H1 (cell line): ENCODE data around the gene GCNA. TPM values are rescaled to one million over a fixed set of nuclear protein-coding genes. Genes with fewer than 3 reads are reported as not detected.

Experiments used
- CTCF ChIA-PET: fragments of 300-600 bp; sonication (Branson Sonifier 250); formaldehyde crosslinking; loops from one replicate; lab custom pipeline; 2021; ENCODE audit not compliant: partially characterized antibody; lab: Charles Lee
- POLR2A ChIA-PET: fragments of 300-600 bp; sonication (Branson Sonifier 250); formaldehyde crosslinking; loops from one replicate; lab custom pipeline; 2021; ENCODE audit warnings: inconsistent platforms; ENCODE audit not compliant: partially characterized antibody; lab: Charles Lee
- DNase-seq, 2 experiments: peaks; one replicate each; pipeline versions ENCODE4 v3.0.0 to v3.0.0-alpha.2; 2010 to 2022; ENCODE audit warnings: low spot score in 2 of 2, low read depth in 1 of 2, mixed read lengths in 1 of 2
- FAIRE-seq: peaks from 2 replicates; lab custom pipeline; 2011; peaks lifted over from hg19 to GRCh38; lab: Jason Lieb, UNC
- H2AFZ ChIP-seq: 2 replicates; pipeline ENCODE4 v1.8.1; 2012; ENCODE audit warnings: low read length, inconsistent platforms
- H2AK5ac ChIP-seq: 2 replicates; pipeline ENCODE4 v1.6.1; 2013; ENCODE audit warnings: low read depth, low read length
- H2BK120ac ChIP-seq: replicated peaks from 2 replicates; pipeline ENCODE3; 2013; ENCODE audit warnings: low read depth, low read length, inconsistent platforms
- H2BK12ac ChIP-seq: 2 replicates; pipeline ENCODE4 v1.6.1; 2013; ENCODE audit warnings: low read depth, low read length
- H2BK15ac ChIP-seq: 2 replicates; pipeline ENCODE4 v1.6.1; 2013; ENCODE audit warnings: low read length
- H2BK20ac ChIP-seq: 2 replicates; pipeline ENCODE4 v1.6.1; 2013; ENCODE audit warnings: low read length
- H2BK5ac ChIP-seq: 2 replicates; pipeline ENCODE4 v1.6.1; 2013; ENCODE audit warnings: low read depth, low read length
- H3K14ac ChIP-seq: 2 replicates; pipeline ENCODE4 v1.6.1; 2013; ENCODE audit warnings: inconsistent platforms; ENCODE audit not compliant: insufficient read length
- H3K18ac ChIP-seq: 2 replicates; pipeline ENCODE4 v1.6.1; 2013; ENCODE audit warnings: low read length; ENCODE audit errors: extremely low read depth
- H3K23ac ChIP-seq: 2 replicates; pipeline ENCODE4 v1.6.1; 2013; ENCODE audit warnings: inconsistent platforms; ENCODE audit not compliant: insufficient read length
- H3K23me2 ChIP-seq: 2 replicates; pipeline ENCODE4 v1.6.1; 2013; ENCODE audit warnings: low read depth, low read length
- H3K27ac ChIP-seq: 2 replicates; pipeline ENCODE4 v1.6.1; 2011; ENCODE audit warnings: low read depth, low read length, inconsistent platforms
- H3K27me3 ChIP-seq, 4 experiments: replicated peaks in 1 of 4; 1 replicate in 1 of 4; 2 replicates in 3 of 4; pipeline versions ENCODE4 v1.6.1 to v1.8.1; 2011 to 2013; ENCODE audit warnings: low read length in 3 of 4, mild to moderate bottlenecking in 3 of 4, inconsistent platforms in 2 of 4, mixed read lengths in 2 of 4, moderate library complexity in 1 of 4; ENCODE audit not compliant: control insufficient read depth in 3 of 4, insufficient read depth in 3 of 4; ENCODE audit errors: extremely low read depth in 1 of 4
- H3K36me3 ChIP-seq, 4 experiments: 2 replicates each; pipeline versions ENCODE4 v1.6.1 to v1.8.1; 2011 to 2013; ENCODE audit warnings: mild to moderate bottlenecking in 4 of 4, low read length in 3 of 4, moderate library complexity in 2 of 4, control low read depth in 1 of 4, inconsistent platforms in 1 of 4; ENCODE audit not compliant: insufficient read depth in 4 of 4, control insufficient read depth in 2 of 4
- H3K4ac ChIP-seq: replicated peaks from 2 replicates; pipeline ENCODE3; 2013; ENCODE audit warnings: low read length, low read depth, mixed read lengths, inconsistent platforms; ENCODE audit not compliant: insufficient read length
- H3K4me1 ChIP-seq, 4 experiments: replicated peaks in 1 of 4; 1 replicate in 1 of 4; 2 replicates in 3 of 4; pipeline versions ENCODE4 v1.6.1 to v1.8.1; 2011 to 2013; ENCODE audit warnings: low read length in 3 of 4, inconsistent platforms in 2 of 4, mixed read lengths in 1 of 4; ENCODE audit not compliant: insufficient read depth in 4 of 4, control insufficient read depth in 3 of 4
- H3K4me2 ChIP-seq, 2 experiments: 2 replicates each; pipeline versions ENCODE4 v1.6.1 to v1.8.1; 2011 to 2013; ENCODE audit warnings: low read depth in 2 of 2, low read length in 2 of 2, control low read depth in 1 of 2, inconsistent platforms in 1 of 2, mild to moderate bottlenecking in 1 of 2; ENCODE audit not compliant: insufficient read depth in 1 of 2
- H3K4me3 ChIP-seq, 4 experiments: fragments of 200-600, 300-600 bp in 1 of 4; sonication (generic), shearing (Covaris generic), sonication (Bioruptor Twin) in 1 of 4; 2 replicates each; pipeline versions ENCODE4 v1.5.1 to v1.8.1; 2011 to 2016; ENCODE audit warnings: low read length in 4 of 4, low read depth in 3 of 4, control low read depth in 2 of 4, inconsistent platforms in 2 of 4, mild to moderate bottlenecking in 2 of 4, mixed read lengths in 1 of 4, moderate library complexity in 1 of 4; ENCODE audit not compliant: insufficient read depth in 2 of 4; ENCODE audit errors: extremely low read depth in 1 of 4
- H3K56ac ChIP-seq: replicated peaks from 2 replicates; pipeline ENCODE3; 2013; ENCODE audit warnings: low read depth, mild to moderate bottlenecking, mixed read lengths, low read length, inconsistent platforms; ENCODE audit not compliant: insufficient read length
- H3K79me1 ChIP-seq: 2 replicates; pipeline ENCODE4 v1.6.1; 2013; ENCODE audit warnings: low read depth, low read length, control low read depth
- H3K79me2 ChIP-seq, 2 experiments: 2 replicates each; pipeline versions ENCODE4 v1.6.1 to v1.8.1; 2012 to 2013; ENCODE audit warnings: low read length in 2 of 2, mild to moderate bottlenecking in 2 of 2, inconsistent platforms in 1 of 2; ENCODE audit not compliant: insufficient read depth in 2 of 2, control insufficient read depth in 1 of 2
- H3K9ac ChIP-seq, 4 experiments: replicated peaks in 1 of 4; 1 replicate in 1 of 4; 2 replicates in 3 of 4; pipeline versions ENCODE4 v1.6.1 to v1.8.1; 2011 to 2013; ENCODE audit warnings: low read depth in 3 of 4, low read length in 3 of 4, control low read depth in 2 of 4, mild to moderate bottlenecking in 2 of 4, moderate library complexity in 2 of 4, inconsistent platforms in 1 of 4; ENCODE audit errors: extremely low read depth in 1 of 4
- H3K9me3 ChIP-seq, 2 experiments: 2 replicates each; pipeline versions ENCODE4 v1.6.1 to v1.8.1; 2012 to 2013; ENCODE audit warnings: mild to moderate bottlenecking in 2 of 2, moderate library complexity in 2 of 2, control low read depth in 1 of 2, inconsistent platforms in 1 of 2, low read depth in 1 of 2, low read length in 1 of 2, mixed read lengths in 1 of 2; ENCODE audit not compliant: insufficient read depth in 2 of 2
- H4K20me1 ChIP-seq, 2 experiments: replicated peaks in 1 of 2; 2 replicates each; pipeline versions ENCODE3 to v1.8.1; 2011 to 2013; ENCODE audit warnings: inconsistent platforms in 2 of 2, low read length in 2 of 2, mild to moderate bottlenecking in 1 of 2; ENCODE audit not compliant: insufficient read depth in 2 of 2, control insufficient read depth in 1 of 2
- H4K5ac ChIP-seq: 2 replicates; pipeline ENCODE4 v1.6.1; 2013; ENCODE audit warnings: low read length, low read depth, mixed read lengths, inconsistent platforms; ENCODE audit not compliant: insufficient read length
- H4K8ac ChIP-seq: 2 replicates; pipeline ENCODE4 v1.8.0; 2013; ENCODE audit warnings: mild to moderate bottlenecking, moderate library complexity, low read length, inconsistent platforms; ENCODE audit not compliant: insufficient read depth; ENCODE audit errors: extremely low read depth
- H4K91ac ChIP-seq: replicated peaks from 2 replicates; pipeline ENCODE3; 2013; ENCODE audit warnings: low read length, mixed read lengths, inconsistent platforms; ENCODE audit not compliant: insufficient read length
- BACH1 ChIP-seq: IDR thresholded peaks from 2 replicates; pipeline ENCODE4 v1.6.1; 2012; ENCODE audit warnings: low read length, improper control_type of control experiment
- E2F6 ChIP-seq: IDR thresholded peaks from 2 replicates; pipeline ENCODE4 v1.6.1; 2012; ENCODE audit warnings: inconsistent platforms
- EGR1 ChIP-seq: IDR thresholded peaks from 2 replicates; pipeline ENCODE4 v1.6.1; 2011; ENCODE audit warnings: low read depth, low read length, borderline replicate concordance
- EP300 ChIP-seq, 2 experiments: IDR thresholded peaks; 1 replicate in 1 of 2; 2 replicates in 1 of 2; pipeline ENCODE4 v1.6.1; 2011 to 2012; ENCODE audit warnings: low read depth in 2 of 2, low read length in 2 of 2, mild to moderate bottlenecking in 2 of 2, borderline replicate concordance in 1 of 2, inconsistent platforms in 1 of 2, moderate library complexity in 1 of 2
- HDAC6 ChIP-seq: IDR thresholded peaks from one replicate; pipeline ENCODE4 v1.7.1; 2012; ENCODE audit warnings: low read depth, mild to moderate bottlenecking, inconsistent platforms, low read length, moderate library complexity
- NRF1 ChIP-seq: IDR thresholded peaks from 2 replicates; pipeline ENCODE4 v1.6.1; 2011; ENCODE audit warnings: mild to moderate bottlenecking, low read depth, low read length, improper control_type of control experiment
- POLR2A ChIP-seq, 2 experiments: IDR thresholded peaks; 1 replicate in 1 of 2; 2 replicates in 1 of 2; pipeline ENCODE4 v1.6.1; 2011; ENCODE audit warnings: low read depth in 2 of 2, low read length in 2 of 2, mild to moderate bottlenecking in 2 of 2; ENCODE audit errors: control extremely low read depth in 1 of 2
- TAF7 ChIP-seq: optimal IDR thresholded peaks from 2 replicates; pipeline ENCODE3; 2011; ENCODE audit warnings: low read depth, mild to moderate bottlenecking, inconsistent platforms, low read length, moderate library complexity, borderline replicate concordance
- WGBS, 2 experiments: shearing (Covaris generic) in 1 of 2; methylation state at CpG; one replicate each; pipeline versions ENCODE4 v1.1.6 to v1.1.7; 2013 to 2015; ENCODE audit warnings: low lambda C conversion rate in 2 of 2, mixed read lengths in 2 of 2, inconsistent platforms in 1 of 2, low coverage in 1 of 2, missing lambda C conversion rate in 1 of 2; ENCODE audit not compliant: insufficient replicate concordance in 2 of 2, insufficient coverage in 1 of 2, insufficient read length in 1 of 2; ENCODE audit errors: extremely low coverage in 1 of 2, missing lambda C conversion rate in 1 of 2; 5-methylcytosine and 5-hydroxymethylcytosine counted together
- polyA plus RNA-seq, 7 experiments: library from polyadenylated mRNA; depleted of rRNA in 3 of 7; stranded (reverse) in 5 of 7; unstranded in 2 of 7; fragments of >200 nt in 5 of 7; fragments of 200-250 nt in 2 of 7; gene quantifications; 1 replicate in 5 of 7; 2 replicates in 1 of 7; 4 replicates in 1 of 7; pipeline versions ENCODE4 v1.2.1 to v1.2.3, GENCODE V29; 2011 to 2013; ENCODE audit warnings: missing spikeins in 2 of 7, mixed read lengths in 2 of 7
- total RNA-seq: library from RNA; stranded (reverse); fragmentation: NEBNext Ultra II Directional; extraction: Animal tissue kit (Norgen Biotek cat#: 25700); gene quantifications from 2 replicates; pipeline ENCODE4 v1.2.1, GENCODE V29; 2021

GCNA gene
- total and polyA plus RNA-seq, 2 of the 8 experiments (the other 6 are each of a cell fraction or from before 2014, with no cell fraction given): 0.41 to 0.95 TPM

- no peak overlapping the region for H3K27ac ChIP-seq
- H4K91ac ChIP-seq: no peak overlapping the region
- no peaks in the 10 kb centered on the region for H3K9me3 ChIP-seq
- H3K4me2 ChIP-seq: no peak overlapping the region
- no peaks in the 10 kb centered on the region for H3K79me2 ChIP-seq
- FAIRE-seq: no peak
- H4K8ac ChIP-seq: no peak overlapping the region
- no peak overlapping the region for H3K18ac ChIP-seq
- no peaks in the 10 kb centered on the region for H3K23me2 ChIP-seq
- no peak overlapping the region for H3K56ac ChIP-seq
- H3K4ac ChIP-seq: no peak overlapping the region
- H3K27me3 ChIP-seq: no peaks in the 10 kb centered on the region
- no peak overlapping the region for H4K5ac ChIP-seq
- no peak overlapping the region for H2BK120ac ChIP-seq
- POLR2A ChIA-PET: no interaction called here
- H3K4me3 ChIP-seq: no peak overlapping the region
- no peak overlapping the region for H2AFZ ChIP-seq
- no peak overlapping the region for H2BK12ac ChIP-seq
- H2AK5ac ChIP-seq: no peak overlapping the region
- no peaks in the 10 kb centered on the region for H4K20me1 ChIP-seq
- WGBS, 2 experiments: 79% methylated on average over 4 of the region's 4 CpGs; no CpG with 5 or more reads in 1 of the 2 experiments
- H2BK5ac ChIP-seq: no peak overlapping the region
- DNase-seq: no peak
- H3K14ac ChIP-seq: no peak overlapping the region
- H3K23ac ChIP-seq: no peak overlapping the region
- no peak overlapping the region for H3K9ac ChIP-seq
- TF ChIP-seq EGR1 (no peak), EP300 (IDR thresholded peaks at IDR 0.05; ENCODE audit: borderline replicate concordance in 1 of 2, low read depth in 2 of 2, low read length in 2 of 2) (no peak), BACH1 (no peak), HDAC6 (no peak), E2F6 (no peak), TAF7 (no peak), NRF1 (no peak), POLR2A (IDR thresholded peaks at IDR 0.05; ENCODE audit: control extremely low read depth in 1 of 2, low read depth in 2 of 2, low read length in 2 of 2) (no peak)
- TF ChIP-seq, all 59 proteins: peak for 0
- Histone ChIP-seq H2BK15ac (no peak overlapping the region), H2BK20ac (no peak overlapping the region), H3K4me1 (no peaks in the 10 kb centered on the region), H3K79me1 (no peaks in the 10 kb centered on the region), H3K36me3 (no peaks in the 10 kb centered on the region)
- CTCF ChIA-PET: interaction anchor here (0.6 kb wide), 1 partner anchor 14 kb away, joined by 3 read pairs; no protein-coding TSS in a partner anchor
Observed at GRCh38 chrX:71638409-71638808, 60.2 kb downstream of the GCNA start.
